ENCODE results near the gene KRTAP21-3.
"Not testable (repeated sequence)": the region's sequence is repeated elsewhere in the genome, so short reads cannot be mapped to it uniquely, and the experiment has no call there.

The KRTAP21-3 gene, protein sequence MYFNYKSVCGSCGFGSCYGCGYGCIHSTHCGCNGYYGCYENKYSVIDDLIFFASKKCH

DNA sequence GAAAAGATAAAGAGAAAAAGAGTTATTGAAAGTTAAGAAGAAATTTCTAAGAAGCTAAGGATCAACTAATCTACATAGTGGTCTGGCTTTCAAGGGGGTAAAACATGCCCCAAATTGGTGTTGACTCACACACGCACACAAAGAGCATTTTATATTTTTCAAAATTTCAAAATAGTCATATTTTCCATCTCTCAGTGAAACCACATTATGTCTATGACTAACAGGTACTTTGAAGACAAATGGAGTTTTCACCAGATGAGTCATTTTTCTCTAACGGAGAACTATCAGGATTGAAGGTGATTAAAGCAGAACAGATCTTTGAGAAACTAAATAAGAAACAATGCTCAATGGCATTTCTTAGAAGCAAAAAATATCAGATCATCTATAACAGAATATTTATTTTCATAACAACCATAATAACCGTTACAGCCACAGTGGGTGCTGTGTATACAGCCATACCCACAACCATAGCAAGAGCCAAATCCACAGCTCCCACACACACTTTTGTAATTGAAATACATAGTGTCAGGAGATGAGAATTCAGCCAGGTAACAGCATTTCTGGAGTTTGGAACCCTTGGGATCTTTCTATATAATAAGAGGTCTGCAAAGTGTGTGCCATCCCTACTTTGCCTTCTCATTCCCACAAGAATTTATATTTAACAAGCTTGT lies at the start of gene KRTAP21-3:
Gene KRTAP21-3, minus strand, starts transcription at position 539 of the 671 bp plus-strand sequence. Its CDS starts 18 bp downstream, at position 521.
- in situ Hi-C loops (cut with MboI; ENCODE audit: low sequenced_read_pairs) = no loop called here

DNA sequence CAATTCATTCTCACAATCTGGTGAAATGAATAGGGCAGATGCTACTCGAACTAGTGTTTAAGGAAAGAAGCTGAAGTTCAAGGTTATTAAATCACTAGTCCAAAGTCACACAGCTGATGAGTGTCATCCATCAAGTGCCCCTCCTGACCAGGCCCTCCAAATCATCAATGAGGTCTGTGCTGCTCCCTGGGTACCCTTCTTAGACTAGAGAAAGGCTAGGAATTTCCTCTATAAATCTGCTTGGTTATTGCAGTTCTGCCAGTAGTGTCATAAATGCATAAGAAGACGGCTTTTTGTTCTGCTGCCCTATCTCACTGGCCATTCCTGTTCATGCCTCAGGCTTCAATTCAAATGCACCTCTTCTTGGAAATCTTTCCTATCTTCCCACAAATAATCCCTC lies 42.2 kb upstream of the KRTAP21-3 start:
- in situ Hi-C loops (cut with MboI; ENCODE audit: low sequenced_read_pairs) = no loop called here

DNA sequence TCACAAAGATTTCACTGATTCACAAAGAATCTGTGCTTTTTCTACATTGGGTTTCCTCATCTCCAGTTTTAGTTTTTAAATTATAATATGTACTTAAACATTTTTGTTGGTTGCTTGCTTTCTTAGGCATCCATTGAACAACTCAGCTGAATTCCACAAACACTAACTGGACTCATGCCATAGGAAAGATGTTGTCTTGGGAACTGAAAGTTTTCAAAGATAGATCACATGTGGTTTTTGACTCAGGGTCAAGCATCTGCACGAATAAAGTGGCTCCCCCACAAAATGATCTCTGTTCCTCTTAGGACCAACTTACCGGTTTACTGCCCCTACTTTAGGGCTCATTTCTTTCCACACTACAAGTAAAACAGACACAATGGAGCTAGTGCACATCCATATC lies 39.7 kb upstream of the KRTAP21-3 start:
- in situ Hi-C loops (cut with MboI; ENCODE audit: low sequenced_read_pairs) = no loop called here

DNA sequence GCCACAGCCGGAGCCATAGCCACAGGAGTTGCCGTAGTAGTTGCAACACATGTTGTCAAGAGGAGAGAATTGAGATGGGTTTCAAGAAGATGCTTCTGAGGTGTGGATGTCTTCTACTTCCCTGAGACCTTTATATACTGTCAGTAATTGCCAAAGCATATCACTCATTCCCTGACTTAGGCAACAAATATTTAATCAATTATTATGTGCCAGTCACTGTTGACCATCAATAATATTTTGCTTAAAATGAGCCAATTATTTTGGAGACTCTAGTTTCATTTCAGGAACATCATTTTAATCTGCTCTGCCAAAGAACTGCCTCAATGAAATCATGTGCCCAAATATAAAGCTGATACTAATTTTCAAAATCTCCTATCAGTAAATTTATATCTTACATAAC lies 36.8 kb upstream of the KRTAP21-3 start, which contains the start of gene KRTAP21-1:
Gene KRTAP21-1, minus strand, starts transcription at position 101 of the 400 bp plus-strand sequence. Its CDS starts 50 bp downstream, at position 51.
- in situ Hi-C loops (cut with MboI; ENCODE audit: low sequenced_read_pairs) = not testable (repeated sequence)

DNA sequence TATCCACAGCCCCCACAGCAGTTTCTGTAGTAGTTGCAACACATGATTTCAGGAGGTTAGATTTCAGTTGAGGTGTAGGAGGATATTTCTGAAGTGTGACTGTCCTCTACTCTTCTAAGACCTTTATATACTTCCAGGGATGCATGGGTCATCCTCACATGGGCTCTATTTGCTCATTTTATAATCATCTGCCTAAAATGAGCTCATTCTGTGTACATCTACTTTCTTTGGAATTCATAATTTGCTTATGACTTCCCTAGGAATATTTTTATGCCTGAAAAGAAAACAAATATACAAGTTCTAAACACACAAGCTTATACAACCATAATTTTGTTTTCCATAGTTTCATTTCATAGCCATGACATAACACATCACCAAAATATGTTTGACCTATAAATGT lies 28.6 kb upstream of the KRTAP21-3 start, which contains the start of gene KRTAP21-2:
Gene KRTAP21-2, minus strand, starts transcription at position 101 of the 400 bp plus-strand sequence. Its CDS starts 57 bp downstream, at position 44.
- in situ Hi-C loops (cut with MboI; ENCODE audit: low sequenced_read_pairs) = no loop called here

DNA sequence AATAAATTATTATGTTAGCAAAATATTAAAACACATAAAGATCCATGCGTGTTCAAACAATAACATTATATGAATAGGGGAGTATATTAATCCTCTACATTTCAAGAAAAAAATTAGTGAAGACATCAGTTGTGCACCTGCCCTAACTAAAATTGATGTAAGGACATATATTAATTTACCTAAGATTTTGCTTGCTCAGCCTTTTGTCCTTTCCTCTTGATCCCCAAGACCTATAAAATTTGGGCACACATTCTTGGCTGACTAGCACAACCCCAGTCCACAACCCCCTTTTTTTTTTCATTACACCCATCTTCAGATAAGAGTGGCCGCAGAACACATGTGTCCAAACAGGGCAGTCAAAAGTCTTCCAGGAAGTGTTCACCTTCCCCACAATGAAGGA lies 21.9 kb upstream of the KRTAP21-3 start:
- in situ Hi-C loops (cut with MboI; ENCODE audit: low sequenced_read_pairs) = no loop called here

DNA sequence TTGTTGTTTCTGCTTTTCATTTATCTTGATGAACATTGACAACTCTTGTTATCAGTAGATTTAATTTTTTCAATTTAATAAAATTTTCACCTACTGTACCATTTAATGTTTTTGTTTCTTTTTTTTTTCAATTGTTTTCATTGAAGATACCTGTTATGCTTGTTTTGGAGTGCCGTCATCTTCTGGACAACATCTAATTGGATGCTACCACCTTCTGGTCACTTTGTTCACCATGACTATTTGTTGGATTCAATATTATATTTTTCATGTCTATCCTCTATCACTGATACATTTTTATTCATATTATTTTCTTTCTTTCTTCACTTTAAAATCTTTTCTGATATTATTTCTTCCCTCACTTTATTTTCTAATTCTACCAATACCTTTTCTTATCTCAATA lies 14.4 kb upstream of the KRTAP21-3 start:
- in situ Hi-C loops (cut with MboI; ENCODE audit: low sequenced_read_pairs) = no loop called here

DNA sequence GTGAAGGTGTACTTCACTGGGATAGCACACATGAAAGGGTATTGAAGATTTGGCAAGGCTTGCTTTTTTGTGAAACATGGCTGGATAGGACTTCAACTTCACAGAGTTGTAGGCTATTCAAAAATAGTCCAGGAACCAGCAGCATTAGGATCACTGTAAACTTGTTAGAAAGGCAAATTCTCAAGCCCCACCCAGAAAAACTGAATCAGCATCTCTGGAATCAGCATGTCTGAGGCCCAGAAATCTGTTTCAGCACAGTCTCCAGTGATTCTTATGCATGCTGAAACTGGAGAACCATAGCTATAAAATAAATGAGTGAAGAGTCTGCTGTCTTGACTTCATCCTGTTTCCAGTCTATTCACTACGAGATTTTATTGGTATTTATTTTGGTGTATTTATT lies 8.1 kb upstream of the KRTAP21-3 start:
- in situ Hi-C loops (cut with MboI; ENCODE audit: low sequenced_read_pairs) = no loop called here

DNA sequence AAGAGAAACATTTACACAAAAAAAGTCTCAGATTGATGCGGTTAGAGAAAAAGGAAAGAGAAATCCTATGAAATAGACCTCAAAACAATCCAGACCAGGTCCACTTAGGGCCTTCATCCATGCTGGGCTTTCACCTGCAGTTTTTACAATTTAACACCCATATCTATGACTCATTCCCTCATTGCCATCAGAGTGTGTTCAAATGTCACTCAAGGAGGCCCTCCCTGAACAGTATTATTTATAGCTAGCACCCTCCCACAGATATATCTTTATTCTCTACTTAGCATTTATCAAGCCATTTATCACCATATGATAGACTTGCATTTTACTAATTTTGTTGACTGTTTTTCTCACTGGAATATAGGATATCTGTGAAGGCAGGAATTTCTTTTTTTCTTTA lies 824 bp upstream of the KRTAP21-3 start:
- in situ Hi-C loops (cut with MboI; ENCODE audit: low sequenced_read_pairs) = no loop called here

DNA sequence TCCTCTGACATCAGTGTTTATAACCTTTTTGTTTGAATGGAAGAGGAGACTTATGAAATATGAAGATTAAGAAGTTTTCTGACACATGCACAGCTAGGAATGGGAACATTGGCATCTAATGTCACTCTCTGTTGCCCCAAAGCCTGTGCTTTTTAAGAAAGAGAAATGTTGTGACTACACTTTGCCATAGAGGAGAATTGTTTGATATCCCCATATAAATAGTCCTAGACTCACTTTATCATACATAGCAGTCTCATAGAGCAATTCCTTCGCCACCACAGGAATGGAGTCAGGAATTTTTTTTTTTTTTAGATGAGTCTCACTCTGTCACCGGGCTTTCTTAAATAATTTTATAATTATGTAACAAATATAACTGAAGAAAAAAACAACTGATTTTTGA lies 1.5 kb downstream of the KRTAP21-3 start:
- in situ Hi-C loops (cut with MboI; ENCODE audit: low sequenced_read_pairs) = no loop called here

DNA sequence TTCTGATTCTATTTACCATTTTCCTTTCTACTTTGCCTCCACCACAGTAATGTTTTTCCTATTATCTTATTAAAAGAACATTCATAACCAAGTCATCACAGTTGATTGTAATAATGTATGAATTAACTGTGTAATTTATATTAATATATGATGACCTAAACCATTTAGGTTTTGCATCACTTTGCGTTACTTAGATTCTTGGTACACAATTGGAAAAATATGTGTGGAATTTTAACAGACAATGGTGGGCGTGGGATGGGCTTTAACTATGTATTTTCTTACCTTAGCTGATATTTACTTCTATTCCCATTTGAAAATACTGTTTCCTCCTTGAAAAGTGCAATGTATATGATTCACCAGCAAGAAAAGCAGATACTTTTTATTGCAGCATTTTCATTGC lies 3.6 kb downstream of the KRTAP21-3 start:
- in situ Hi-C loops (cut with MboI; ENCODE audit: low sequenced_read_pairs) = no loop called here

DNA sequence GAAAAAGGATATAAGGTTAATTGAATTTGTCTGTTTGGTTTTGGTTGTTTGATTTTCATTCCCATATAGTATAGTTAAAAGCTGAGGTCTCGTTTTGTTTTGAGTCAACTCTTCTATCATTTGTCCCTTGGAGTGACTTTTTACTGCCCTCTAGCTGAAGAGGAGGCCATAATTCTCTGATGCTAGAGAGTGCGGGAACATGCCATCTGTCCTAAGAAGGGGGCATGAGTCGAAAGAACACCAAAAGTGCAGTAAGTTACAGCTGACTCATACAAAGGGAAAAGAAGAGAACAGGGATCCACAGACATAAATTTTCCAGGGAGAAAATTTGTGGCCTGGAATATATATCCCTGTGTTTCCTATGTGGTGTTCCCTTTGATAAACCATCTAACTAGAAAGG lies 4.1 kb downstream of the KRTAP21-3 start:
- in situ Hi-C loops (cut with MboI; ENCODE audit: low sequenced_read_pairs) = no loop called here

DNA sequence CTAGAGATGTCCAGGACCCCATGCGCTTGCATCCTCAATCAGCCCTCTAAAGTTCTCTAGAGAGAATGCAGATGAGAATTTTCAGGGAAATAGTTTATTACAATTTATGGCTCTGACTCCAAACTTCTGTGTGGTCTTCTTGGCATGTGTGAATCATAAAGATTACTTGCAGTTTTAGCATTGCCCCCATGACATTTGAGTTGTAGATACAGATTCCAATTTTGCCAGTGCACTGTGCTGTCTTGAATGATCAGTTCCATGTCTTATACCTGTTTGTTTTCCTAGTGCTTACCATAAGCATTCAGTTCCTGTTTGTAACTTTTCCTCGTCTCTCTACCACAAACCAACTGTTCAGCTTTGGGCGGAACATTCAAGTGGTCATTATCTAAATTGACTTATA lies 4.8 kb downstream of the KRTAP21-3 start:
- in situ Hi-C loops (cut with MboI; ENCODE audit: low sequenced_read_pairs) = no loop called here

DNA sequence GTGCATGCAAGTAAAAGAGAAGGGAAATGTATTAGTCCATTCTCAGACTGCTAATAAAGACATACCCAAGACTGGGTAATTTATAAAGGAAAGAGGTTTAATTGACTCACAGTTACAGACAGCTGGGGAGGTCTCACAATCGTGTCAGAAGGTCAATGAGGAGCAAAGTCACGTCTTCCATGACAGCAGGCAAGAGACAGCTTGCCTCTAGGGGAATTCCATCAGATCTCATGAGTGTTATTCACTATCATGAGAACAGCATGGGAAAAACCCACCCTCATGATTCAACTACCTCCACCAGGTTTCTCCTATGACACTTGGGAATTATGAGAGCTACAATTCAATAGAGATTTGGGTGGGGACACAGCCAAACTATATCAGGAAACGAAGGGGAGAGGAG lies 8.1 kb downstream of the KRTAP21-3 start:
- in situ Hi-C loops (cut with MboI; ENCODE audit: low sequenced_read_pairs) = no loop called here

DNA sequence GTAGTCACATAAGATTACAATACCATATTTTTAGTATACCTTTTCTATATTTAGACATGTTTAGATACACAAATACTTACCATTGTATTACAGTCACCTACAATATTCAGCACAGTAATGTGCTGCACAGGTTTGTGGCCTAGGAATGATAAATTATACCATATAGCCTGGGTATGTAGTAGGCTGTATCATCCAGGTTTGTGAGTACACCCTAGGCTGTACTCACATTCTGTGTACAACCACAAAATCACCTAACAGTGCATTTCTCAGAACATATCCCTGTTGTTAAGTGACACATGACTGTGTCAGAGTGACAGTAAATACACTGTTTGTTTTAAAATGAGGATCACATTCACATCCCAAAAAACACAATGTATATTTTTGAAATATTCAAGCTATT lies 11.2 kb downstream of the KRTAP21-3 start:
- in situ Hi-C loops (cut with MboI; ENCODE audit: low sequenced_read_pairs) = no loop called here

DNA sequence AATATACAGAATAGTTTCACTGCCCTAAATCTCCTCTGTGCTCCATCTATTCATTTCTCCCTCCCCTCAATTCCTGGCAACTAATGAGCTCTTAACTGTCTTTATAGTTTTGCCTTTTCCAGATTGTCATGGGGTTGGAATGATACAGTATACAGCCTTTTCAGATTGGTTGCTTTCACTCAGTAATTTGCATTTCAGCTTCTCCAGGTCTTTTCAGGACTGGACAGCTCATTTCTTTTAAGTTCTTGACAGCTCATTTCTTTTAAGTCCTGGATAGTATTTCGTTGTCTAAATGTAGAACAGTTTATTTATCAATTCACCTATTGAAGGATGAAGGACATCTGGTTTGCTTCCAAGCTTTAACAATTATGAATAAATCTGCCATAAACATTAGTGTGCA lies 22.6 kb downstream of the KRTAP21-3 start:
- in situ Hi-C loops (cut with MboI; ENCODE audit: low sequenced_read_pairs) = no loop called here

DNA sequence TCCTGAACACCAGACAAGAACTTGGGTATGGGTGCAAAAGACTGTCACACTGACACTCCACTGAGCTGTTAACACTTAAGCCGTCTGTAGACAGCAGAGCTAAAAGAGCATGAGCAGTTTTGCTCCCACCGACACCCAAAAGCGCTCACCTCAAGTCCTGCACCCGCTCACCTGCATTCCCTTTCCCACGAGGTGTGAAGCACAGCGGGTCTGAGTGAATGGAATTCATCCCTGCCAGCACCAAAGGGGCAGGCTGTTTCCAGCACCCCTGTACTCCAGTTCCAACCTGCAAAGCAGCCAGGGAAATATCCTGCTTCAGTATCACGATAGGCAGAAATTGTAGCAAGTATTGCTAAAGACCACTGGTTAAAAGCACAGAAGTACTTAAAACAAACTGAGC lies 28.8 kb downstream of the KRTAP21-3 start:
- in situ Hi-C loops (cut with MboI; ENCODE audit: low sequenced_read_pairs) = no loop called here

DNA sequence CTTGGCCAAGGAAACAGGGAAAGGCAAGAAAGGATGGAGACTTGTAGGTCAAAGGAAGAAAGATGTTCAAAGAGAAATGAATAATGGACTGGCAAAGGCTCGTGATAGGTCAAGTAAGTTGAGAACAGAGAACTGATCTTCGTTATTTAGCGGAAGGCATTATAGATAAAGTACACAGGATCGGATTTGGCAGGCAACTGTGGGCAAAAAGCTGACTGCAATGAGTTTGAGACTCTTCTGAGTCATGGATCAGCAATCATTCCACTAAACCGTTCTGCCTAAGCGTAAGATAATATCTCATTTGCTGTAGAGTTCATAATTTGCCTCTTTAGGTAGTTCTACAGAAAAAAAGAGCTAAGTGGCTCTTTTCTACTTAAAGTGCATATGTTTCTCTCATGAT lies 34.1 kb downstream of the KRTAP21-3 start:
- in situ Hi-C loops (cut with MboI; ENCODE audit: low sequenced_read_pairs) = no loop called here

DNA sequence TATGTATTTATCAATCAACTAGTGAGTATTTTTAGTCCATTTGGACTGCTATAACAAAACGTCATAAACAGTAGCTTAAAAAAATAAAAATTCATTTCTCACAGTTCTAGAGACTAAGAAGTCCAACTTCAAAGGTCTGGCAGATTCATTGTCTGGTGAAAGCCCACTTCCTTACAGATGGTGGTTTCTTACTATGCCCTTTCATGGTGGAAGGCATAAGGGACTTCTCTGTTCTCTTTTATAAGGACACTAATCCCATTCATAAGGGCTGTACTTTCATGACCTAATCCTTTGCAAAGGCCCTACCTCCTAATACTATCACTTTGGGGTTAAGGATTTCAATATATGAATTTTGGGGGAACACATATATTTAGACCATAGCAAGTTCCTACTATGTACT lies 38.0 kb downstream of the KRTAP21-3 start:
- in situ Hi-C loops (cut with MboI; ENCODE audit: low sequenced_read_pairs) = no loop called here

DNA sequence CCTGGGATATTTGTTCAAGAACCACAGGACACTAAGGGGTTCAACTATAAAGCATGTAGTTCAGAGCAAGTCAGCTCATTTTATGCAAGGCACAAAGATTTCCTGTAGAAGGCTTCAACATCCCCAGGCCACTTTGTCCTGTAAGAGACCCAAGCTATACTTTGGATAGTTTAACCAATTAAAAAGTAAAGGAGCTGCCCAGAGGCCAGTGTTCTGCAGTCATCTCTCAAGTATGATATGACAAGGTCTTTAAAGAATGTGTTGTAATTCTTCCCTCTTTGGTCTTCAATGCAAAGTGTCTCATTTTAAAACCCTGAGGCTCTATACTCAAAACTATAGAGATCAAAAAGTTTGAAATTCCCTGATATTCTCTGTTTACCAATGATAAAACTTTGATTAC lies 41.8 kb downstream of the KRTAP21-3 start:
- in situ Hi-C loops (cut with MboI; ENCODE audit: low sequenced_read_pairs) = no loop called here

DNA sequence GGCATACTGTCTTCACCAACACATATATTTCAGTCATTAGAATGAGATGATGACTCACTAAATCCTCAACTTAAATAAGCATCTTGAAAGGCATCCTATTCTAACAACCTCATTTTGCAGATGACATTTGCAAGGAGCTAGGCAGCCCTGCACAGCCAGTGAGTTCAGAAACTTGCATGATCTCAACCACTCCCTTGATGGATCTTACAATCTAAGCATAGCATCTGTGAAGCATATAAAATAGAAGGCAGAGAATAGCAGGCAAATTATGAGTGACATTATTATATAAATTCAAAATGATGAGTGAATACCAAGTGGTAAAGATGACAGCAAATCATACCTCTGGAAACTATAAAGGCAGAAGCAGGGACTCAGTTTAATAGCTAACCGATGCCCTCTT lies 44.3 kb downstream of the KRTAP21-3 start:
- in situ Hi-C loops (cut with MboI; ENCODE audit: low sequenced_read_pairs) = no loop called here

DNA sequence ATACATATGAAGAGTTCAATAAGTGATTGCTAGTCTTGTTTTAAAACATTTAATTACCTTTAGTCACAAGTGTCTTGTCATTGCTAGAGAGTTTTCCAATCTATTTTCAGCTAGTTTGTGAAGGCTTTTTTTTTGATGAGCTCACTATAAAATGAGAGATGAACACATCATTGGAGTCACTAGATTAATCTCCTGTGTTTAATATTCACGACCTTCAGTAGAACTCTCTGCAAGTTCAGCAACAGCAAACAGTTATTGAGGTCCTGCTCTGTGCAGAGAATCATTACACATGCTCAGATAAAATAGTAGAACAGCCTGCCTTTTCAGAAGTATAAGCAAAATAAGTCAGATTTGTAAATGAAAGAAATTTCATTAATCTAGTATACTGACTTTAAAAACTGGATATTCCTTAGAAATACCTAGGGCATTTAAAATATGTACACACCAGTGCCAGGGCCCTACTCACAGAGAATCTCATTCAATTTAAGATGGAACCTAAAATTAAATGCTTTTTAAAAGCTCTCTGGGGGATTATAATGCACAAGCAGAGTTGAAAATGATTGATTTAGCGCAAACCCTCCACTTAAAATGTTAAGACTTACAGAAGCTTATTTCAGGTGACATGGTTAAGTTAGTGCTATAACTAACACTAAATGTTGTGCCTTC lies 45.5 kb downstream of the KRTAP21-3 start:
- in situ Hi-C loops (cut with MboI; ENCODE audit: low sequenced_read_pairs) = no loop called here
